Effector memory CD4-positive, alpha-beta T cell (primary cell): ENCODE data around the gene ANKRD53.

Source experiments
- DNase-seq, 3 donors: peaks; one replicate each; pipeline ENCODE4 v3.0.0-alpha.2; 2020
- H3K27ac ChIP-seq: 2 replicates; pipeline ENCODE4 v1.7.0; 2013; ENCODE audit warnings: mild to moderate bottlenecking, low read length, moderate library complexity; ENCODE audit not compliant: insufficient read depth, poor library complexity, severe bottlenecking
- H3K27me3 ChIP-seq: replicated peaks from 2 replicates; pipeline ENCODE4 v1.7.0; 2013; ENCODE audit warnings: mild to moderate bottlenecking, low read length; ENCODE audit not compliant: insufficient read depth, control insufficient read depth, poor library complexity, severe bottlenecking
- H3K36me3 ChIP-seq: 2 replicates; pipeline ENCODE4 v1.7.0; 2013; ENCODE audit warnings: mild to moderate bottlenecking, low read length, moderate library complexity; ENCODE audit not compliant: control insufficient read depth, insufficient read depth
- H3K4me1 ChIP-seq: 2 replicates; pipeline ENCODE4 v1.7.0; 2013; ENCODE audit warnings: low read length, mild to moderate bottlenecking; ENCODE audit not compliant: control insufficient read depth, insufficient read depth, poor library complexity, severe bottlenecking
- H3K4me3 ChIP-seq: 2 replicates; pipeline ENCODE4 v1.7.0; 2013; ENCODE audit warnings: low read length, low read depth, mild to moderate bottlenecking; ENCODE audit not compliant: insufficient read depth, poor library complexity, severe bottlenecking
- H3K9me3 ChIP-seq: 2 replicates; pipeline ENCODE4 v1.7.0; 2013; ENCODE audit warnings: mild to moderate bottlenecking, low read length, moderate library complexity; ENCODE audit not compliant: control insufficient read depth

The ANKRD53 gene

GRCh38 chr2:70936979-70937811, 41.2 kb upstream of the ANKRD53 start:
- Histone ChIP-seq H3K27me3 (no peaks in the 10 kb centered on the region), H3K27ac (no peak overlapping the region), H3K4me3 (no peak overlapping the region), H3K9me3 (no peaks in the 10 kb centered on the region), H3K4me1 (no peaks in the 10 kb centered on the region), H3K36me3 (no peaks in the 10 kb centered on the region)
- no peak for DNase-seq

GRCh38 chr2:70937866-70938585, 40.4 kb upstream of the ANKRD53 start:
- H3K27ac ChIP-seq = no peak overlapping the region
- no peak for DNase-seq
- H3K4me1 ChIP-seq = no peaks in the 10 kb centered on the region
- no peak overlapping the region for H3K4me3 ChIP-seq
- H3K27me3 ChIP-seq = no peaks in the 10 kb centered on the region
- H3K36me3 ChIP-seq = no peaks in the 10 kb centered on the region
- H3K9me3 ChIP-seq = no peaks in the 10 kb centered on the region

GRCh38 chr2:70938586-70938950, 39.9 kb upstream of the ANKRD53 start:
- no peak for DNase-seq

GRCh38 chr2:70939001-70939838, 39.2 kb upstream of the ANKRD53 start:
- H3K4me1 ChIP-seq = no peaks in the 10 kb centered on the region
- no peaks in the 10 kb centered on the region for H3K36me3 ChIP-seq
- no peaks in the 10 kb centered on the region for H3K27me3 ChIP-seq
- no peak overlapping the region for H3K27ac ChIP-seq
- H3K9me3 ChIP-seq = no peaks in the 10 kb centered on the region
- no peak for DNase-seq
- no peak overlapping the region for H3K4me3 ChIP-seq

More at GRCh38 chr2:70938586-70938950, 39.9 kb upstream of the ANKRD53 start:
- Histone ChIP-seq H3K27ac (no peak overlapping the region), H3K27me3 (no peaks in the 10 kb centered on the region), H3K4me3 (no peak overlapping the region), H3K36me3 (no peaks in the 10 kb centered on the region), H3K9me3 (no peaks in the 10 kb centered on the region), H3K4me1 (no peaks in the 10 kb centered on the region)

DNA sequence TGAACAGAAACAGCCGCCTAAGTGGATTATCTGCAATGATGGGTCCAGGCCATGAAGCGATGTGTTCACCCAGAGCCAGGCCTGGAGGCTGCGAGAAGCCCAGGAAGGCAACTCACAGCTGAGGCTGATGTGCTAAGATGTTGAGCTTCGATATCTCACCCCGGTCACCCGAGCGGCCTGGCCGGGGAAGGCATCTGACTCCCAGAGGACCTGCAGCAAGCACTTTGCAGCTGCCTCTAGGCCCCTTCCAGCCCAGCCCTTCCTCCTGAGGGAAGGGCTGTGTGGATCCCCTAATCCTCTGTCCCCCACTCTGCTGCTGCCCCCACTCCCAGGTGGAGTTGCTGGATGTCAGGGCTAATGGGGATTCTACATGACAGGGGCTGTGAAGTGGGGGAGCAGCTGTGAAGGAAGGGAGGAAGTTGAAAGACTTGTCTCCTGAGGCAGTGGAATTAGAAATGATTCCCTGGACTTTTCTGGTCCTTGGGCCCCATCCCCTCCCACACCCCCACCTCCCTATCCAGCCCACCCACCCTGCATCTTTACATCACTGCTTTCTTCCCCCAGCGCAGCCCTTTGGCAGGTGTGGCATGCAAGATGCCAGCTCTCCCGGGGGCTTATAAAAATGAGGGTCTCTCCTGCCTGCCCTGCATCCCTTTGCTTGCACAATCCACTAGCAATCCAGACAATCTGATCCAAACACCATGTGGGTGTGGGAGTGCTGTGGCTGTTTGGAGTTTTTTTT, 38.4 kb upstream of the ANKRD53 start:
- H3K4me1 ChIP-seq = no peaks in the 10 kb centered on the region
- DNase-seq = no peak
- H3K27me3 ChIP-seq = no peaks in the 10 kb centered on the region
- no peaks in the 10 kb centered on the region for H3K36me3 ChIP-seq
- H3K9me3 ChIP-seq = no peaks in the 10 kb centered on the region
- H3K4me3 ChIP-seq = no peak overlapping the region
- no peak overlapping the region for H3K27ac ChIP-seq

GRCh38 chr2:70941186-70941585, 37.2 kb upstream of the ANKRD53 start:
- Histone ChIP-seq H3K9me3 (no peaks in the 10 kb centered on the region), H3K4me1 (no peaks in the 10 kb centered on the region), H3K27ac (no peak overlapping the region), H3K4me3 (no peak overlapping the region), H3K27me3 (no peaks in the 10 kb centered on the region), H3K36me3 (no peaks in the 10 kb centered on the region)
- DNase-seq = no peak

- no peak for DNase-seq
- H3K27ac ChIP-seq = no peak overlapping the region
- no peaks in the 10 kb centered on the region for H3K9me3 ChIP-seq
- H3K4me3 ChIP-seq = no peak overlapping the region
- H3K4me1 ChIP-seq = no peaks in the 10 kb centered on the region
- no peaks in the 10 kb centered on the region for H3K27me3 ChIP-seq
- H3K36me3 ChIP-seq = no peaks in the 10 kb centered on the region
These were observed 36.7 kb upstream of the ANKRD53 start for GRCh38 chr2:70941701-70942100.

DNA sequence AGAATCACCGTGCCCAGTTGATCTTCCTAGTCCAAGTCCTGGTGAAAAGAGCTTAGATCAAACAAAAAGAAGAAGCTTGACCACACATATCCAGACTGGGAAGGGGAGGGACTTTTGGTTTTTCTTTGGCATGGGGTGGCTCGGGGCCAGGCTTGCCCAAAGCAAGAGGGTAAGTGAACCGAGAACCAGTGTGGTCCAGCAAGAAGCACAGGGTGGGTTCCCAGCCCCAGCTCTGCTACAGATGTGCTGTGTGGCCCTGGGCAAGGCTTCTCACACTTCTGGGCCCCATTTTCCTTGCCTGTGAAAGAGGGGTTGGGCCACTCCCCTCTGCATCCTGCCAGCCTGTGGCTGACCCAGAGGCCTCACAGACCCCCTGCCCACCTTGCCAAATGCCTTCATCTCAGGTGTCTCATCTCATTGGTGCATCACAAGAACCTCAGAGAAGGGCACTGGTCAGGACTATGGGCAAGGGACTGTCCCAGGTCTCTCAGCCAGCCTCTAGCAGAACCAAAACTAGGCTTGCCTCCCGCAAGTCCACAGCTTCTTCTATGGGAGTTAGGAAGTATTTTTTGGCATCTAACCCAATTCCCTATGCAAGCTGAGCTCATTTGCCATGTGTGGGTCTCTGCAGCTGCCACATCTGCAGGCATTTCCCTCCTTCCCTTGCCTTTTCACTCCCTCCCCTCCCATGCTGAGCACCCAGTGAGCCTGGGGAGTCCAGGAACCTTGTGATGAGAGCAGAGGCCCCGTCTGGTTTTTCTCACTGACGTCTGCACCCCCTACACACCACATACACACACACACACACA, 35.8 kb upstream of the ANKRD53 start:
- no peaks in the 10 kb centered on the region for H3K36me3 ChIP-seq
- no peak overlapping the region for H3K4me3 ChIP-seq
- no peak for DNase-seq
- no peak overlapping the region for H3K27ac ChIP-seq
- no peaks in the 10 kb centered on the region for H3K9me3 ChIP-seq
- peaks cover 1% of the 10 kb centered on the region for H3K27me3 ChIP-seq
- no peaks in the 10 kb centered on the region for H3K4me1 ChIP-seq
